ENCODE results near the gene RPP25L.

- TF ChIP-seq SMC3 (IDR thresholded peaks at IDR 0.05; ENCODE audit: low read depth, low read length), result no peak
- TF ChIP-seq, protein P1, sequence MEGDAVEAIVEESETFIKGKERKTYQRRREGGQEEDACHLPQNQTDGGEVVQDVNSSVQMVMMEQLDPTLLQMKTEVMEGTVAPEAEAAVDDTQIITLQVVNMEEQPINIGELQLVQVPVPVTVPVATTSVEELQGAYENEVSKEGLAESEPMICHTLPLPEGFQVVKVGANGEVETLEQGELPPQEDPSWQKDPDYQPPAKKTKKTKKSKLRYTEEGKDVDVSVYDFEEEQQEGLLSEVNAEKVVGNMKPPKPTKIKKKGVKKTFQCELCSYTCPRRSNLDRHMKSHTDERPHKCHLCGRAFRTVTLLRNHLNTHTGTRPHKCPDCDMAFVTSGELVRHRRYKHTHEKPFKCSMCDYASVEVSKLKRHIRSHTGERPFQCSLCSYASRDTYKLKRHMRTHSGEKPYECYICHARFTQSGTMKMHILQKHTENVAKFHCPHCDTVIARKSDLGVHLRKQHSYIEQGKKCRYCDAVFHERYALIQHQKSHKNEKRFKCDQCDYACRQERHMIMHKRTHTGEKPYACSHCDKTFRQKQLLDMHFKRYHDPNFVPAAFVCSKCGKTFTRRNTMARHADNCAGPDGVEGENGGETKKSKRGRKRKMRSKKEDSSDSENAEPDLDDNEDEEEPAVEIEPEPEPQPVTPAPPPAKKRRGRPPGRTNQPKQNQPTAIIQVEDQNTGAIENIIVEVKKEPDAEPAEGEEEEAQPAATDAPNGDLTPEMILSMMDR (IDR thresholded peaks at IDR 0.05), result no peak
- TF ChIP-seq SIN3A (IDR thresholded peaks at IDR 0.05; ENCODE audit: borderline replicate concordance, low read depth, low read length), result 0 out of 2 replicates have a peak, but pooled peaks have one; percentile 39
- TF ChIP-seq ZBTB33 (IDR thresholded peaks at IDR 0.05; ENCODE audit: borderline replicate concordance, low read depth), result no peak
Observed at GRCh38 chr9:34611811-34612787, at the start of gene RPP25L.
